ENCODE measurements around the gene DCAF12. TPM values are rescaled to one million over a fixed set of nuclear protein-coding genes. Genes with fewer than 3 reads are reported as not detected.

Gene DCAF12
- polyA plus RNA-seq, 3 donors from 2014 or later, result 11.3 to 25.0 (median 21.9) TPM

- Mint-ChIP-seq H3K4me3 (no peak overlapping the region), H3K9me3 (no peaks in the 10 kb centered on the region), H3K4me1 (peaks cover 17 to 34% of the 10 kb centered on the region in 2 donors), H3K27me3 (ENCODE audit: low read depth in 3 of 3) (no peaks in the 10 kb centered on the region), H3K27ac (peak overlapping the region in 3 of 6 donors; percentile 12 to 69 (median 20)), H3K36me3 (peaks cover 4 to 11% (median 8%) of the 10 kb centered on the region in 3 donors)
- DNase-seq, result no peak
Observed at GRCh38 chr9:34114436-34114835, 12.1 kb downstream of the DCAF12 start.

DNA sequence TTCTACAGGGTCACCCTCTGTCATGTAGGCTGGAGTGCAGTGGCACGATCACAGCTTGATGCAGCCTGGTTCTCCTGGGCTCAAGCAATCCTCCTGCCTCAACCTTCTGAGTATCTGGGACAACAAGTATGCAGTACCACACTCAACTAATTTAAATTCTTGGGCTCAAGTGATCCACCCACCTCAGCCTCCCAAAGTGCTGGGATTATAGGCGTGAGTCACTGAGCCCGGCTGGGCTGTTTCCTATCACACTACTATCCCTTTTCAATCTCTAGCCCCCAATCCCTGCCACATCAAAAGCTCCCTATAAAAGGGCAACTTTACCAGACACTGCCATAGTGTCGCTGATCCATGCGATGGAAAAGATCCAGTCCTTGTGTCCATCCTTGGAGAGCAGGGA, 20.4 kb downstream of the DCAF12 start:
- Mint-ChIP-seq H3K4me3 (no peak overlapping the region), H3K36me3 (peaks cover 11 to 31% (median 18%) of the 10 kb centered on the region in 3 donors), H3K9me3 (no peaks in the 10 kb centered on the region), H3K27ac (peak overlapping the region in 1 of 6 donors; percentile 65), H3K4me1 (peaks cover 7 to 15% of the 10 kb centered on the region in 2 donors), H3K27me3 (ENCODE audit: low read depth in 3 of 3) (no peaks in the 10 kb centered on the region)
- no peak for DNase-seq

- Mint-ChIP-seq H3K4me1 (no peaks in the 10 kb centered on the region), H3K27ac (peak overlapping the region in 1 of 6 donors; percentile 8), H3K4me3 (no peak overlapping the region), H3K9me3 (no peaks in the 10 kb centered on the region), H3K27me3 (ENCODE audit: low read depth in 3 of 3) (no peaks in the 10 kb centered on the region), H3K36me3 (peaks cover 11 to 32% (median 13%) of the 10 kb centered on the region in 3 donors)
- no peak for DNase-seq
Observed at GRCh38 chr9:34102796-34103195, 23.7 kb downstream of the DCAF12 start.

DNA sequence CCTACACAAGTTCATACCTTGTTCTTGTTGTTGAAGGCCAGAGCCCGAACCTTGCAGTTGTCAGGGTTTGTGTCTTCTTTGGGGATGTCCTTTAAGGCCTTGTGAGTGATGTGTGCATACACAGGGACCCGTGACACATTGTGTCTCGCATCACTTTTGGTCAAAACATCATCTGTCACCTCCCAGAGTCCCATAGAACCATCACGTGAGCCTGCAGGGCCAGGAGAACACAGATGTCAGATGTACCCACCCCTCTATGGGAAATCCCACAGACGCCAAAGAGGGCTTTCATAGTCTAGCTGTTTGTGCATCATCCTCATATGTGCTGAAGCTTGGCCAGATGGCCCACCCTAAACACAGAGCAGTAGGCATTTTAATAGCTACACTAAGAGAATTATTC, 28.2 kb downstream of the DCAF12 start:
- H3K36me3 Mint-ChIP-seq, result peaks cover 2 to 22% (median 6%) of the 10 kb centered on the region in 3 donors
- no peak for DNase-seq
- H3K4me3 Mint-ChIP-seq, result no peak overlapping the region
- H3K27ac Mint-ChIP-seq, result peak overlapping the region in 2 of 6 donors; percentile 34
- H3K9me3 Mint-ChIP-seq, result no peaks in the 10 kb centered on the region
- no peaks in the 10 kb centered on the region for H3K27me3 Mint-ChIP-seq (ENCODE audit: low read depth in 3 of 3)
- H3K4me1 Mint-ChIP-seq, result no peaks in the 10 kb centered on the region

DNA sequence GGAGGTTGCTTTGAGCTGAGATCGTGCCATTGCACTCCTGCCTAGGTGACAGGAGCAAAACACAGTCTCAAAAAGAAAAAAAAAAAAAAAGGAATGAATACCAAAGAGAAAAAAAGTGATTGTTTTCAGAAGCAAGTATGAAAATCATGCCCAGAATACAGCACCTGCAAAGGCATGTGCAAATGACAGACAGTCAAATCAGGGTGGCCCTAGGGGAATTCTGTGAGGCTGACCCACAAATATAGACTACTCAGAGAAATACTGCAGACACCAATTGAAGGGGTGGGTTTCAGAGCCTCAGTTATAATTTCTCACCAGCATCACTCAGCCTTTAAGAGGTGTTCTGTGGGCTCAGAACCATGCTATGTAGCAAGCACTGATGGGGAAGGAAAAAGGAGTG, 28.6 kb downstream of the DCAF12 start:
- no peak overlapping the region for H3K4me3 Mint-ChIP-seq
- H3K9me3 Mint-ChIP-seq, result no peaks in the 10 kb centered on the region
- H3K4me1 Mint-ChIP-seq, result no peaks in the 10 kb centered on the region
- H3K27ac Mint-ChIP-seq, result peak overlapping the region in 1 of 6 donors; percentile 34
- no peak for DNase-seq
- no peaks in the 10 kb centered on the region for H3K27me3 Mint-ChIP-seq (ENCODE audit: low read depth in 3 of 3)
- H3K36me3 Mint-ChIP-seq, result peaks cover 5 to 27% (median 11%) of the 10 kb centered on the region in 3 donors

DNA sequence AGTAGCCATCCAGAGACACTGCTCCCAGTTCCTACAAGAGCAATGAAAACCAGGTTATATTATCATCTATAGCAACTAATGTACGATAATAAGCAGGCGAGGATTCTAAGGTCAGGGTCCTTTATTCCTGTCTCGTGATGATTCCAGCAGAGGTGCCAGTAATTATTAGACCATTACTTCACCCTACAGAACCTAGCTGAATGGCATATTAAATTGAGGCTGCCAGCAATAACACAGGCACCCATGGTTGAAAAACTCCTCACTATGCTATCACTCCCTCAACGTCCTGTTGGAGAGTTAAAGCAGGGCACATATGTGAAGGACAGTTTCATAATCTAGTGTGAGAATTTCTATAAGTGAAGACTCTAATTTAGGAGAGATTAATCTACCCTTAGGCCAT, 29.7 kb downstream of the DCAF12 start:
- Mint-ChIP-seq H3K9me3 (no peaks in the 10 kb centered on the region), H3K4me3 (no peak overlapping the region), H3K4me1 (no peaks in the 10 kb centered on the region), H3K36me3 (peaks cover 5 to 29% (median 16%) of the 10 kb centered on the region in 3 donors), H3K27ac (no peak overlapping the region), H3K27me3 (ENCODE audit: low read depth in 3 of 3) (no peaks in the 10 kb centered on the region)
- DNase-seq, result no peak

- DNase-seq, result no peak
- no peaks in the 10 kb centered on the region for H3K9me3 Mint-ChIP-seq
- no peak overlapping the region for H3K27ac Mint-ChIP-seq
- H3K4me3 Mint-ChIP-seq, result no peak overlapping the region
- no peaks in the 10 kb centered on the region for H3K27me3 Mint-ChIP-seq (ENCODE audit: low read depth in 3 of 3)
- H3K4me1 Mint-ChIP-seq, result no peaks in the 10 kb centered on the region
- H3K36me3 Mint-ChIP-seq, result peaks cover 5 to 44% (median 22%) of the 10 kb centered on the region in 3 donors
Observed at GRCh38 chr9:34093578-34093977, 32.9 kb downstream of the DCAF12 start.

DNA sequence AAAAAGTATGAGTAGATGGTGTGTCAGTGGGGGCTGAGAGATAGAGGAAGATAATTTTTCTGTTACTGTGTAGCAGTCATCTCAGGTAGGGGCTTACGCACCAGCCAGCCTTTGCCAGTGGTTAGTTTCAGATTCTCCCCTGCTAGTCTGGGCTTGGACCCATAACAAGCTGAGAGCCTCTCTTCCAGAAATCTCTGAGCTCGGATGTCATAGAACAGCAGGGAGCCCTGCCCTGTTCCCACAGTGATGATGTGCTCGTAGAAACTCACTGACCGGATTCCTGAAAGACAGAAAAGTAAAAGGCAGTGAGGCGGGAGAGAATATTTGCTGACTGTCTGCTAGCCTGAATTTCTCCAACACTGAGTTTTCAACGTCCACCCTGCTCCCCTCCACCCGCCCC, 37.2 kb downstream of the DCAF12 start:
- Mint-ChIP-seq H3K9me3 (no peaks in the 10 kb centered on the region), H3K27ac (peak overlapping the region in 1 of 6 donors; percentile 17), H3K36me3 (peaks cover 16 to 46% (median 34%) of the 10 kb centered on the region in 3 donors), H3K4me3 (no peak overlapping the region), H3K27me3 (ENCODE audit: low read depth in 3 of 3) (no peaks in the 10 kb centered on the region), H3K4me1 (no peaks in the 10 kb centered on the region)
- no peak for DNase-seq

DNA sequence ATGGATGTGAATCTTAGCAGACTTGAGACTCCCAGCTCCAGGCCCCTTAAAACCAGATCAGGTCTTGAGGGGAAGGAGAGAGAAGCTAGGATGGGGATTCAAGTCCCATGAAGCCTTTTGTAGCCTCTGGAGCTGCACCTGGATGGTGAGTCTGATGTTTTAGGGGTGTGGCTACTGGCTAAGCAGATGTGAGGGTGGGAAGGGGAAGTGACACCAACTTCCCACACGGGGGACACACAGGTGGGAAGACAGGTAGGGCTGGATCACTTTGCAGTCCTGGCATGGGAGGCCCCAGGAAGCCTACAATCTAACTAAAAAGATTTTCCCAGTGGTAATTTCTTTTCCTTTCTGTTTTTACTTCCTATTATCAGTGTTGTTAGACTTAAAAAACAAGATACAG, 39.1 kb downstream of the DCAF12 start:
- Mint-ChIP-seq H3K4me3 (no peak overlapping the region), H3K27me3 (ENCODE audit: low read depth in 3 of 3) (no peaks in the 10 kb centered on the region), H3K9me3 (no peaks in the 10 kb centered on the region), H3K36me3 (peaks cover 15 to 40% (median 27%) of the 10 kb centered on the region in 3 donors), H3K27ac (peak overlapping the region in 4 of 6 donors; percentile 3 to 71 (median 44)), H3K4me1 (no peaks in the 10 kb centered on the region)
- DNase-seq, result no peak

DNA sequence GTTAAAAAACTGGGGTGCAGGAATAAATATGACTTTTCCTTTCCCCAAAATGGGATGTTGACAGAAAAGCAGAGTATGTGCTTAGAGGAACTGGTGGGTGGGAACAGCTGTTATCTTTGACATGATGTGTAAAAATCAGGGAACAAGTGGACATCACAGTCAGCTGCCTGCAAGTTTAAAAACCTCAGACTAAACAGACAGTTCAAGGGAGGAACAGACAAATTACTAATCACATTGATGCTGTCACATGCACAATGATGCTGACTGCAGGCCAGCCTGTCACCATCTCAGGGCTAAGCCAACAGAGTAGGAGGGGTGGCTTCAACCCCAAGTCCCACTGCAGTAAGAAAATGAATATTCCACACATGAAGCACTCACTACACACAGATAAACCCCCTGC, 39.6 kb downstream of the DCAF12 start:
- H3K27me3 Mint-ChIP-seq (ENCODE audit: low read depth in 3 of 3), result no peaks in the 10 kb centered on the region
- peak overlapping the region in 5 of 6 donors; percentile 37 to 71 (median 47) for H3K27ac Mint-ChIP-seq
- H3K4me3 Mint-ChIP-seq, result no peak overlapping the region
- H3K4me1 Mint-ChIP-seq, result no peaks in the 10 kb centered on the region
- no peaks in the 10 kb centered on the region for H3K9me3 Mint-ChIP-seq
- H3K36me3 Mint-ChIP-seq, result peaks cover 15 to 35% (median 23%) of the 10 kb centered on the region in 3 donors
- no peak for DNase-seq

DNA sequence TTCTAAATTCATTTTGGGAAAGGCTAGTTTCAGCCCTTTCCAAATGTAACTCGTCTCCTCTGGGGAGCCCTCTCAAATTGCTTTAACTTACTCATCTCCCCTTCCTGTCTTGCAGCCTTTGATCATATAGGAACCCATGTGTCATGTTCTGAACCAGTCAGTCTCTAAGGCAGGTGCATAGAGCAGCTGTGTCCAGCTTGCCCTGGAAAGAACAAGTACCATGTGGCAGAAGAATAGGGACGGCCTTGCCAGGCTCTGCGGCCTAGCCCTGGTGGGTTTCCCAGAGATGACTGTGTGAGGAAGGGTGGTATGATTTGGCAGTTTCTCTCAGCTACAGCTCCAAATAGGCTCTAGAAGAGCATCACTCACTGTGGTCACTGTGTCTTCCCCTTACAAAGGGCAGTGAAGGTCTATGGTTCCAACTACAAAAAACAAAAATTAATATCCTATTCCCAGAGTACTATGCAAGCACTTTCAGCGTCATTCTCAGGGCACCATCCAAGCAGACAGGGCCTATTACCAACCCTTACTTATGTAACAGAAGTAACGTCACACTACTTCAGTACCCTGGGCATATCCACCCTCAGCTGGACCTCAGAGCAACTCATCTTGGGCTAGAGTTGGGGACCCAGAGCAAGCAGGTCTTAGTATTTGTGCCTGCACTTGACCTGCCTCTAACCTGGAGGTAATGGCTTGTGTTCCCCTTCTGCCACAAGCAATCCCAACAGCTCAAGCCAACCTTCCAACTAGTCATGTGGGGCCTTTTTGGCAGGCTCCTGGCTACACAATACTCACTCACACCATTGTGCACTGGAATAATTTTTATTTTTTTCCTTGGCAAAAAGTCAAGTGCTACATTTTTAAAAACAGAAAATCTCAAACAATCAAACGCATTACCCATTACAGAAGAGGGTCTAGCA, 40.7 kb downstream of the DCAF12 start:
- no peak for DNase-seq
- no peaks in the 10 kb centered on the region for H3K9me3 Mint-ChIP-seq
- peaks cover 15 to 28% (median 21%) of the 10 kb centered on the region in 3 donors for H3K36me3 Mint-ChIP-seq
- no peaks in the 10 kb centered on the region for H3K27me3 Mint-ChIP-seq (ENCODE audit: low read depth in 3 of 3)
- no peaks in the 10 kb centered on the region for H3K4me1 Mint-ChIP-seq
- no peak overlapping the region for H3K4me3 Mint-ChIP-seq
- peak overlapping the region in 2 of 6 donors; percentile 45 to 60 for H3K27ac Mint-ChIP-seq

- DNase-seq, result no peak
- Mint-ChIP-seq H3K36me3 (peaks cover 15 to 25% (median 21%) of the 10 kb centered on the region in 3 donors), H3K4me1 (no peaks in the 10 kb centered on the region), H3K27ac (peak overlapping the region in 3 of 6 donors; percentile 38 to 84 (median 65)), H3K9me3 (no peaks in the 10 kb centered on the region), H3K27me3 (ENCODE audit: low read depth in 3 of 3) (no peaks in the 10 kb centered on the region), H3K4me3 (no peak overlapping the region)
Observed at GRCh38 chr9:34084562-34084961, 41.9 kb downstream of the DCAF12 start.

DNA sequence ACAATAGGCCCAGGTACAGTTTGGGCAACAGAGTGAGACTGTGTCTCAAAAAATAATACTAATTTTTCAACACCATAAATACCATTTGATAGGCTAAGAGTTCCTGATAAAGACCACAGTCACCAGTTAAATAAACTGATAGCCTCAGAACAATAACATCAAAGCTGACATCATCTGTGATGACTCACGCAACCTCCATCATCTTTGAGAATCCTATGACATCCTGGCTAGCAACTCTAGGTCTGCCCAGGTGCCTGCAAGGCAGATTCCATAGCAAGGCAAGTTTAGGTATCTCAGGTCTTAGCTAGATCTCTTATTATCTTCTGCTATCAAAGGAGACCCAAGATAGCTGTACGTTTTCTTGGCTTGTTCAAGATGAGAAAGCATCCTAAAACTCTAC, 47.3 kb downstream of the DCAF12 start:
- no peaks in the 10 kb centered on the region for H3K27me3 Mint-ChIP-seq (ENCODE audit: low read depth in 3 of 3)
- no peak overlapping the region for H3K4me3 Mint-ChIP-seq
- no peaks in the 10 kb centered on the region for H3K9me3 Mint-ChIP-seq

DNA sequence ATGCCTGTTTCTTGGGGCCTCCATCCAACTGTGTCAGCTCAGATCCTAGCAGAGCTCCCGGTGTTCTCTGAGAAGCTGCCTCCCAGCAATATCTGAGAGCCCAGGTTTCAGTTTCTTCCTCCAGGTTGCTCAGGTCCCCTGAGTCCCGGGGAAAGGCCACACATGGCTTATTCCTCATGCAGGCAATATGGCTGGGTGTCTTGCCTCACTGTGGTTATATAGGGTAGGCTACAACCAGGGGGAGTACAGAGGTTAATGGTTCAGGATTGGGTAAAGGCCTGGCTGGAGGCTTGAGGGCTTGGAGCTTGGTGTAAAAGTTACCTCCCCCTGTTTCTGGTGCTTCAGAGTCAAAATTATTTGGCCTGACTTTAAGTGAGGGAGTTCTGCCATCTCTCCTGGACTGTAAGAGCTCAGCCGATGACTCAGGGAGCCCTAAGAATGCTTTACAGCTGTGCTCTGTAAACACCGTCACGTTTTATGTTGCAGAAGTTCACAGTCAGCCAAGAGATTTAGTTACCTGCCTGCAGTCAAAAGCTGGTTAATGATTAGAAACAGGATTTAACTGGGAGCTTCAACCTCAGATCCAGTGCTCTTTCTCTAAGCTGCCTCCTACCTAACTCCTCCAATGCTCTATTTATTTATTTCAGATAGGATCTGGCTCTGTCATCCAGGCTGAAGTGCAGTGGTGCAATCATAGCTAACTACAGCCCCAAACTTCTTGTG, 53.5 kb downstream of the DCAF12 start:
- Mint-ChIP-seq H3K9me3 (no peaks in the 10 kb centered on the region), H3K36me3 (no peaks in the 10 kb centered on the region), H3K4me3 (no peak overlapping the region), H3K27ac (peak overlapping the region in 1 of 6 donors; percentile 71), H3K4me1 (peaks cover 13 to 17% of the 10 kb centered on the region in 2 donors), H3K27me3 (ENCODE audit: low read depth in 3 of 3) (peaks cover 0 to 1% (median 0%) of the 10 kb centered on the region in 3 donors)
- no peak for DNase-seq

More for the DNA sequence above, 47.3 kb downstream of the DCAF12 start:
- Mint-ChIP-seq H3K36me3 (peaks cover 0 to 3% (median 0%) of the 10 kb centered on the region in 3 donors), H3K27ac (no peak overlapping the region), H3K4me1 (peaks cover 0 to 1% of the 10 kb centered on the region in 2 donors)
- no peak for DNase-seq

All from immature natural killer cell (primary cell).